SJCRH30 (cell line): ENCODE measurements around the gene ADAM8. TPM values are rescaled to one million over a fixed set of nuclear protein-coding genes. Genes with fewer than 3 reads are reported as not detected.
A peak's percentile ranks its signal among the peaks of the same experiment; 100 is the strongest.
"Not testable (repeated sequence)": the region's sequence is repeated elsewhere in the genome, so short reads cannot be mapped to it uniquely, and the experiment has no call there.

Source experiments
- DNase-seq, 2 experiments: peaks; one replicate each; pipeline ENCODE4 v3.0.0-alpha.2; 2015 to 2020
- H3K27ac ChIP-seq: fragments of 250-450 bp; sonication (Bioruptor Pico); 2 replicates; pipeline ENCODE4 v1.5.1; 2020; ENCODE audit warnings: mild to moderate bottlenecking, moderate library complexity
- H3K27me3 ChIP-seq: fragments of 250-450 bp; sonication (Bioruptor Pico); 2 replicates; pipeline ENCODE4 v1.5.1; 2020; ENCODE audit warnings: mild to moderate bottlenecking, moderate library complexity
- H3K36me3 ChIP-seq: fragments of 250-450 bp; sonication (Bioruptor Pico); 2 replicates; pipeline ENCODE4 v1.5.1; 2020; ENCODE audit warnings: mild to moderate bottlenecking, moderate library complexity
- H3K4me1 ChIP-seq: fragments of 250-450 bp; sonication (Bioruptor Pico); 2 replicates; pipeline ENCODE4 v1.5.1; 2020; ENCODE audit warnings: mild to moderate bottlenecking, moderate library complexity
- H3K4me3 ChIP-seq: fragments of 250-450 bp; sonication (Bioruptor Pico); 2 replicates; pipeline ENCODE4 v1.5.1; 2020; ENCODE audit warnings: mild to moderate bottlenecking, moderate library complexity
- H3K9me3 ChIP-seq: fragments of 250-450 bp; sonication (Bioruptor Pico); replicated peaks from 2 replicates; pipeline ENCODE4 v1.5.1; 2020; ENCODE audit warnings: mild to moderate bottlenecking, moderate library complexity
- total RNA-seq: library from RNA; depleted of rRNA; stranded (reverse); fragments of >200 nt; shearing (Covaris generic); gene quantifications from 2 replicates; pipeline ENCODE4 v1.2.3, GENCODE V29; 2014; rRNA removed

The ADAM8 gene
- total RNA-seq = 0.56 and 0.67 TPM in 2 replicates

GRCh38 chr10:133276435-133277201 lies at the start of gene ADAM8:
ADAM8 (minus strand) TSS chr10:133276868; CDS start chr10:133276817, 51 bp downstream.
- no peak within 1 kb of the TSS for H3K4me3 ChIP-seq
- H3K9me3 ChIP-seq = no peaks in the 10 kb centered on the region
- no peaks in the 10 kb centered on the region for H3K36me3 ChIP-seq

GRCh38 chr10:133326223-133326551 lies 49.5 kb upstream of the ADAM8 start:
- H3K4me3 ChIP-seq = no peak overlapping the region
- no peaks in the 10 kb centered on the region for H3K27me3 ChIP-seq
- no peaks in the 10 kb centered on the region for H3K9me3 ChIP-seq
- H3K36me3 ChIP-seq = no peaks in the 10 kb centered on the region
- no peak for DNase-seq
- H3K4me1 ChIP-seq = no peaks in the 10 kb centered on the region; the same call in none of the 2 replicates
- no peak overlapping the region for H3K27ac ChIP-seq

More at GRCh38 chr10:133276435-133277201, at the start of gene ADAM8:
- DNase-seq = no peak
- H3K27me3 ChIP-seq = no peaks in the 10 kb centered on the region
- H3K27ac ChIP-seq = no peak within 1 kb of the TSS
- no peaks in the 10 kb centered on the region for H3K4me1 ChIP-seq

- Histone ChIP-seq H3K4me1 (no peaks in the 10 kb centered on the region; the same call in none of the 2 replicates), H3K27me3 (no peaks in the 10 kb centered on the region), H3K36me3 (no peaks in the 10 kb centered on the region), H3K4me3 (no peak overlapping the region), H3K27ac (no peak overlapping the region), H3K9me3 (no peaks in the 10 kb centered on the region)
- no peak for DNase-seq
These were observed 49.0 kb upstream of the ADAM8 start for GRCh38 chr10:133325440-133326222.

GRCh38 chr10:133324857-133325260 lies 48.2 kb upstream of the ADAM8 start:
- H3K4me1 ChIP-seq = no peaks in the 10 kb centered on the region; the same call in none of the 2 replicates
- H3K9me3 ChIP-seq = no peaks in the 10 kb centered on the region
- H3K27ac ChIP-seq = no peak overlapping the region
- H3K27me3 ChIP-seq = no peaks in the 10 kb centered on the region
- DNase-seq = no peak
- no peak overlapping the region for H3K4me3 ChIP-seq
- H3K36me3 ChIP-seq = no peaks in the 10 kb centered on the region

DNA sequence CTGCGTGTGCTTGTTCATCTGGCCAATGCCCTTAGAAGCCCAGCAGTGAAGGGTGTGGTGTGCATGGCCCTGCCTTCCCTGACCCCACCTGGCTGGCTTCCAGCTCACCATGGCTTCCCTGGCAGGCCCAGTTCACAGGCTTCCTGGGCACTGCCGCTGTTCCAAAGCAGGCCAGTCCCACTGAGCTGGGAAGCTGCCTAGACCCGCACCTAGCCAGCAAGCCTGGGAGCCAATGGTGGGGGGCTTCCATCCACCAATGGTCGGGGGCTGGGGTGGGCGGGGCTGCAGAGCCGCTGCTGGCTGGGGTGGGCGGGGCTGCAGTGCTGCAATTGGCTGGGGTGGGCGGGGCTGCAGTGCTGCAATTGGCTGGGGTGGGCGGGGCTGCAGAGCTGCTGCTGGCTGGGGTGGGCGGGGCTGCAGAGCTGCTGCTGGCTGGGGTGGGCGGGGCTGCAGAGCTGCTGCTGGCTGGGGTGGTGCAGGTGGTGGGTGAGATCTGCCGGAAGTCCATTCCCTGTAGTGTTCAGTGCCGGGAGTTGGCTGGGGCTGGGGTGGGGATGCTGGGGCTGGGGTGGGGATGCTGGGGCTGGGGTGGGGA lies 47.6 kb upstream of the ADAM8 start:
- no peak overlapping the region for H3K27ac ChIP-seq
- H3K27me3 ChIP-seq = no peaks in the 10 kb centered on the region
- no peaks in the 10 kb centered on the region; the same call in 1 of the 2 replicates for H3K4me1 ChIP-seq
- no peak overlapping the region for H3K4me3 ChIP-seq
- no peaks in the 10 kb centered on the region for H3K36me3 ChIP-seq
- no peaks in the 10 kb centered on the region for H3K9me3 ChIP-seq
- peak; percentile 39 to 59 for DNase-seq

GRCh38 chr10:133322064-133322709 lies 45.5 kb upstream of the ADAM8 start:
- not testable (repeated sequence) for H3K27ac ChIP-seq, H3K4me3 ChIP-seq, H3K4me1 ChIP-seq, H3K36me3 ChIP-seq, DNase-seq, H3K27me3 ChIP-seq, H3K9me3 ChIP-seq

- not testable (repeated sequence) for H3K27me3 ChIP-seq, DNase-seq, H3K4me3 ChIP-seq, H3K4me1 ChIP-seq, H3K36me3 ChIP-seq, H3K9me3 ChIP-seq, H3K27ac ChIP-seq
These were observed 44.3 kb upstream of the ADAM8 start for GRCh38 chr10:133320852-133321422.

GRCh38 chr10:133318494-133319127 lies 41.9 kb upstream of the ADAM8 start:
- no peaks in the 10 kb centered on the region for H3K4me1 ChIP-seq
- H3K27ac ChIP-seq = no peak overlapping the region
- DNase-seq = peak; percentile 70 to 78
- peak overlapping the region; percentile 51 for H3K4me3 ChIP-seq
- no peaks in the 10 kb centered on the region for H3K36me3 ChIP-seq
- H3K9me3 ChIP-seq = no peaks in the 10 kb centered on the region
- H3K27me3 ChIP-seq = no peaks in the 10 kb centered on the region

- Histone ChIP-seq H3K4me1 (no peaks in the 10 kb centered on the region), H3K27ac (no peak overlapping the region), H3K27me3 (no peaks in the 10 kb centered on the region), H3K9me3 (no peaks in the 10 kb centered on the region), H3K36me3 (no peaks in the 10 kb centered on the region), H3K4me3 (no peak overlapping the region)
- DNase-seq = no peak
These were observed 40.1 kb upstream of the ADAM8 start for GRCh38 chr10:133316732-133317131.

GRCh38 chr10:133316266-133316665 lies 39.6 kb upstream of the ADAM8 start:
- H3K4me1 ChIP-seq = no peaks in the 10 kb centered on the region
- DNase-seq = no peak
- no peaks in the 10 kb centered on the region for H3K27me3 ChIP-seq
- H3K9me3 ChIP-seq = no peaks in the 10 kb centered on the region
- H3K36me3 ChIP-seq = no peaks in the 10 kb centered on the region
- H3K4me3 ChIP-seq = no peak overlapping the region
- no peak overlapping the region for H3K27ac ChIP-seq

- Histone ChIP-seq H3K27ac (no peak overlapping the region), H3K27me3 (no peaks in the 10 kb centered on the region), H3K36me3 (0 out of 2 replicates have a peak, but pooled peaks cover 3% of the 10 kb centered on the region), H3K4me3 (no peak overlapping the region), H3K9me3 (no peaks in the 10 kb centered on the region), H3K4me1 (no peaks in the 10 kb centered on the region)
- DNase-seq = no peak
These were observed 39.2 kb upstream of the ADAM8 start for GRCh38 chr10:133315847-133316246.

DNA sequence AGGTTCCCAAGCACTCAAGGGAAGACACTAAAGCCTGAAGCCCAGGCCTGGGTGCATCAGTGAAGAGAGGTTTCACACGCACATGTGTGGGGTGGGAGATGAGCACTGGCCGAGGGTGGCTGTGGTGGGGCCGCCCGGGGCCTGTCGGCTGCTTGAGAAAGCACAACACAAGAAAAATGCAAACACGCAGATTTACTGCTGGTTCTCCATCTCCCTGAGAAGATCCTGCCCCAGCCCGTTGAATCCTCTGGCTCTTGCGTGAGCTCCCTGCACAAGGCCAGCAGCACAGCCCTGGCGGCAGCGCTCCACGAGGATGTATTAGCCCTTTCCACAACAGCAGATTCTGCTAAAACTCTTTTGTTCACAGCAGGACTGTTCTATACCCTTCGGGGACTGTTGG lies 38.2 kb upstream of the ADAM8 start:
- no peaks in the 10 kb centered on the region for H3K9me3 ChIP-seq
- H3K4me1 ChIP-seq = no peaks in the 10 kb centered on the region
- 0 out of 2 replicates have a peak, but pooled peaks cover 3% of the 10 kb centered on the region for H3K36me3 ChIP-seq
- H3K4me3 ChIP-seq = no peak overlapping the region
- no peaks in the 10 kb centered on the region for H3K27me3 ChIP-seq
- H3K27ac ChIP-seq = no peak overlapping the region
- DNase-seq = no peak

DNA sequence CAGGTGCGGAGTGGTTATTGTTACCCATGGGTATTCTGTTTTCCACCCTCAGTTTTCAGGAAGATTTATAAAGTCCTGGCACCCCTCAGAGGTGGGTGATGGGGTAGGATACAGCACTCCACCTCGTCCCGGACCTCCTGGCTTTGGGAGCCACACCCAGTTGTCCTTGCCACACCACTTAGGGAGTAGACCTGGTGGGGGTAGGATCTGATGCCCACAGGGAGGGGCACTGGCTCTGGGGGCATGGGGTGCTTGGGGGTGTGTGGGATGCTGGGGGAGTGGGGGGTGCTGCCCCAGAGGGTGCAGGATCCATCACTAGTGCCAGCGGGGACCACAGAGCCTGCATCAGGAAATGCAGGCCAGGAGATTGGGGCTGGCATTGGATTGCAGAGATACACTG lies 36.5 kb upstream of the ADAM8 start:
- Histone ChIP-seq H3K4me3 (no peak overlapping the region), H3K36me3 (0 out of 2 replicates have a peak, but pooled peaks cover 3% of the 10 kb centered on the region), H3K9me3 (no peaks in the 10 kb centered on the region), H3K27ac (no peak overlapping the region), H3K27me3 (no peaks in the 10 kb centered on the region), H3K4me1 (no peaks in the 10 kb centered on the region)
- no peak for DNase-seq

- Histone ChIP-seq H3K36me3 (0 out of 2 replicates have a peak, but pooled peaks cover 3% of the 10 kb centered on the region), H3K27me3 (no peaks in the 10 kb centered on the region), H3K4me1 (no peaks in the 10 kb centered on the region), H3K4me3 (no peak overlapping the region), H3K9me3 (no peaks in the 10 kb centered on the region), H3K27ac (no peak overlapping the region)
- no peak for DNase-seq
These were observed 36.1 kb upstream of the ADAM8 start for GRCh38 chr10:133312769-133313145.
